Trophoblast cell (in vitro differentiated cells and primary cell): ENCODE measurements around the gene MRPS21.

ENCODE experiments used
- DNase-seq, 2 donors: peaks; one replicate each; pipeline ENCODE4 v3.0.0-alpha.2; 2016
- H2AFZ ChIP-seq: 2 replicates; pipeline ENCODE4 v1.6.1; 2013; ENCODE audit warnings: low read length, moderate library complexity, mild to moderate bottlenecking; ENCODE audit not compliant: insufficient read depth, poor library complexity
- H2AK5ac ChIP-seq: 2 replicates; pipeline ENCODE4 v1.6.1; 2013; ENCODE audit warnings: mild to moderate bottlenecking, low read length
- H2BK120ac ChIP-seq: 2 replicates; pipeline ENCODE4 v1.6.1; 2013; ENCODE audit warnings: low read length, mild to moderate bottlenecking, moderate library complexity; ENCODE audit not compliant: insufficient read depth, poor library complexity
- H2BK12ac ChIP-seq: 2 replicates; pipeline ENCODE4 v1.6.1; 2013; ENCODE audit warnings: mild to moderate bottlenecking, low read length, moderate library complexity
- H2BK5ac ChIP-seq: 2 replicates; pipeline ENCODE4 v1.6.1; 2013; ENCODE audit warnings: low read length, low read depth, moderate library complexity, mild to moderate bottlenecking; ENCODE audit not compliant: poor library complexity
- H3K14ac ChIP-seq: 2 replicates; pipeline ENCODE4 v1.6.1; 2013; ENCODE audit warnings: mild to moderate bottlenecking, low read length
- H3K18ac ChIP-seq: 2 replicates; pipeline ENCODE4 v1.6.1; 2013; ENCODE audit warnings: mild to moderate bottlenecking, low read length
- H3K23ac ChIP-seq: 2 replicates; pipeline ENCODE4 v1.6.1; 2013; ENCODE audit warnings: low read length
- H3K27ac ChIP-seq: 2 replicates; pipeline ENCODE4 v1.5.1; 2013; ENCODE audit warnings: low read depth, mild to moderate bottlenecking, inconsistent platforms, low read length, moderate library complexity
- H3K27me3 ChIP-seq: 2 replicates; pipeline ENCODE4 v1.6.1; 2013; ENCODE audit warnings: inconsistent platforms, mild to moderate bottlenecking, low read length, moderate library complexity; ENCODE audit not compliant: insufficient read depth
- H3K36me3 ChIP-seq, 2 experiments: 1 replicate in 1 of 2; 2 replicates in 1 of 2; pipeline ENCODE4 v1.6.1; 2013; ENCODE audit warnings: low read length in 2 of 2, mild to moderate bottlenecking in 2 of 2, moderate library complexity in 1 of 2; ENCODE audit not compliant: insufficient read depth in 2 of 2, control insufficient read depth in 1 of 2
- H3K4ac ChIP-seq: 2 replicates; pipeline ENCODE4 v1.6.1; 2013; ENCODE audit warnings: low read depth, mild to moderate bottlenecking, low read length, moderate library complexity
- H3K4me1 ChIP-seq, 2 experiments: 1 replicate in 1 of 2; 2 replicates in 1 of 2; pipeline ENCODE4 v1.6.1; 2013; ENCODE audit warnings: low read length in 2 of 2, mild to moderate bottlenecking in 2 of 2, moderate library complexity in 1 of 2; ENCODE audit not compliant: insufficient read depth in 2 of 2, control insufficient read depth in 1 of 2
- H3K4me2 ChIP-seq: 2 replicates; pipeline ENCODE4 v1.6.1; 2013; ENCODE audit warnings: inconsistent platforms, mild to moderate bottlenecking, low read length, moderate library complexity
- H3K4me3 ChIP-seq: 2 replicates; pipeline ENCODE4 v1.5.1; 2013; ENCODE audit warnings: mild to moderate bottlenecking, low read depth, low read length, inconsistent platforms
- H3K79me1 ChIP-seq: one replicate; pipeline ENCODE4 v1.6.1; 2013; ENCODE audit warnings: low read length
- H3K79me2 ChIP-seq: 2 replicates; pipeline ENCODE4 v1.6.1; 2013; ENCODE audit warnings: low read length, mild to moderate bottlenecking; ENCODE audit not compliant: control insufficient read depth, insufficient read depth, poor library complexity
- H3K9ac ChIP-seq: 2 replicates; pipeline ENCODE4 v1.6.1; 2013; ENCODE audit warnings: mild to moderate bottlenecking, low read length
- H3K9me3 ChIP-seq: 2 replicates; pipeline ENCODE4 v1.6.1; 2013; ENCODE audit warnings: low read depth, mild to moderate bottlenecking, control low read depth, inconsistent platforms, low read length; ENCODE audit not compliant: insufficient read depth
- H4K12ac ChIP-seq: 2 replicates; pipeline ENCODE4 v1.6.1; 2013; ENCODE audit warnings: low read depth, mild to moderate bottlenecking, low read length, moderate library complexity
- H4K8ac ChIP-seq: 2 replicates; pipeline ENCODE4 v1.6.1; 2013; ENCODE audit warnings: low read depth, mild to moderate bottlenecking, low read length, moderate library complexity
- H4K91ac ChIP-seq: one replicate; pipeline ENCODE4 v1.6.1; 2013; ENCODE audit warnings: low read depth, mild to moderate bottlenecking, low read length, moderate library complexity
- whole genome bisulfite sequencing: extraction: QIAGEN DNeasy Blood & Tissue Kit; methylation state at CpG from one replicate; pipeline ENCODE4 v1.1.7; 2013; ENCODE audit warnings: missing lambda C conversion rate; ENCODE audit not compliant: insufficient read length, insufficient coverage; ENCODE audit errors: extremely low coverage; 5-methylcytosine and 5-hydroxymethylcytosine counted together

The MRPS21 gene

DNA sequence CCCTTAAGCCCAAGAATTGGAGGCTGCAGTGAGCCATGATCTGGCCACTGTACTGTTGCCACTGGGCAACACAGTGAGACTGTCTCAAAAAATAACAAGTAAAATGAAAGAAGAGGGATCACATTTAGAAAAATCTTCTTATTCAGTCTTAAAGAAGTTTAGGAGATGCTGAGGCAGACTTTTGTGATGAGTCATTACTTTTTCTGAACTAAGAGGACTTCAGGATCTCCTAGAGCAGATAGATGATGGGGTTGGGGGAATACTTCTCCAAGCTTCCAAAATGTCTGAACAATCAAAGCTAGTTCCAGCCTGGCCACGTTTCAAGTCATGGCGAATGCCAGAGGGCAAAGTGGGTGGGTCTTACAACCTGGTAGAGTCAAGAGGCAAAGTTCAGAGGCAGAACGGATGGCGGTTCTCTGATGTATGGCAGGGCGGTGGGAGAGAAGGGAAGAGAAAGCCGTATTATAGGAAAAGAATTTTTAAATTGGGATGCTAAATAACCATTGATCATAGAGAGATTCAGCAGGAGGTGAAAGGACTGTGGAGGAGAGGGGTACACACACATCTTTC, 13.4 kb upstream of the MRPS21 start:
- no peak overlapping the region for H3K9ac ChIP-seq
- H4K12ac ChIP-seq: no peak overlapping the region
- no peak overlapping the region for H3K18ac ChIP-seq
- DNase-seq: no peak
- peaks cover 11% of the 10 kb centered on the region for H3K9me3 ChIP-seq
- H4K91ac ChIP-seq: no peak overlapping the region
- H3K4me2 ChIP-seq: no peak overlapping the region
- no peak overlapping the region for H4K8ac ChIP-seq
- H3K79me1 ChIP-seq: no peaks in the 10 kb centered on the region
- H3K23ac ChIP-seq: no peak overlapping the region
- no peak overlapping the region for H2BK12ac ChIP-seq
- no CpG with 5 or more reads among the region's 6 CpGs for WGBS
- H2BK120ac ChIP-seq: no peak overlapping the region
- peaks cover 7 to 16% of the 10 kb centered on the region in 2 experiments for H3K4me1 ChIP-seq
- no peaks in the 10 kb centered on the region for H3K36me3 ChIP-seq
- no peak overlapping the region for H3K27ac ChIP-seq
- no peak overlapping the region for H3K4ac ChIP-seq
- no peak overlapping the region for H2AFZ ChIP-seq
- H3K79me2 ChIP-seq: no peaks in the 10 kb centered on the region
- no peak overlapping the region for H3K14ac ChIP-seq
- H2AK5ac ChIP-seq: no peak overlapping the region
- no peak overlapping the region for H3K4me3 ChIP-seq
- peaks cover 17% of the 10 kb centered on the region for H3K27me3 ChIP-seq
- no peak overlapping the region for H2BK5ac ChIP-seq

DNA sequence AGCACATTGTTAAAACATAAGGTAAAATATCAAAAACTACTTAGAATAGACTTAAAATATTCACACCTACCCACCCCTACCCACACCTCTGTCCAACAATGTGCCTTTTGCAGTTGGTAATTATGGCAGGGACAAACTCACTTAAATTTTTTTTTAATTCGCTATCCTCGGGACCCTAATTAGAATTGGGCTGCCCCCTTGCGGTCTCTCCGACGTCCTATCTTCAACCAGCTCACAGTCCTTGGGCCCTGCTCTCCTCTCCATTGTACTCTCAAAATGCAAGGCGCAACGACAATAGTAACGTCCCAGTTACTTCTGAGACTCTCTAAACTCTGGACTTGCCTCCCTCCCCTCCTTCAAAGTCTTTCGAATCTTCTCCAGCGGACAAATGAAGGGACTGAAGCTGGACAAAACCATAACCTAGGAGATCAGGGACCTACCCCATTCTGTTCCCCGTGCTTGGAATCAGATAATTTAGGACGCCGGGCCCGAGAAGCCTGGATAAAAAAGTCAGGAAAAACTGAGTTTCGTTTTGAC, 12.4 kb upstream of the MRPS21 start:
- no peaks in the 10 kb centered on the region for H3K79me1 ChIP-seq
- H2BK120ac ChIP-seq: no peak overlapping the region
- no peaks in the 10 kb centered on the region for H3K79me2 ChIP-seq
- no peak overlapping the region for H4K91ac ChIP-seq
- H2AK5ac ChIP-seq: no peak overlapping the region
- no peak overlapping the region for H4K12ac ChIP-seq
- H2BK12ac ChIP-seq: peak overlapping the region; percentile 24
- H3K9ac ChIP-seq: no peak overlapping the region
- peak overlapping the region; percentile 55 for H4K8ac ChIP-seq
- H2BK5ac ChIP-seq: no peak overlapping the region
- H3K4me3 ChIP-seq: no peak overlapping the region
- H3K4ac ChIP-seq: no peak overlapping the region
- no peak overlapping the region for H3K23ac ChIP-seq
- peak overlapping the region; percentile 19 for H2AFZ ChIP-seq
- no peak overlapping the region for H3K27ac ChIP-seq
- no peaks in the 10 kb centered on the region for H3K36me3 ChIP-seq
- peaks cover 17% of the 10 kb centered on the region for H3K27me3 ChIP-seq
- peaks cover 11% of the 10 kb centered on the region for H3K9me3 ChIP-seq
- no peak overlapping the region for H3K14ac ChIP-seq
- peak; percentile 21 to 49 for DNase-seq
- no peak overlapping the region for H3K18ac ChIP-seq
- peak overlapping the region; percentile 54 for H3K4me2 ChIP-seq
- H3K4me1 ChIP-seq: peaks cover 7 to 16% of the 10 kb centered on the region in 2 experiments
- WGBS: no CpG with 5 or more reads among the region's 15 CpGs

DNA sequence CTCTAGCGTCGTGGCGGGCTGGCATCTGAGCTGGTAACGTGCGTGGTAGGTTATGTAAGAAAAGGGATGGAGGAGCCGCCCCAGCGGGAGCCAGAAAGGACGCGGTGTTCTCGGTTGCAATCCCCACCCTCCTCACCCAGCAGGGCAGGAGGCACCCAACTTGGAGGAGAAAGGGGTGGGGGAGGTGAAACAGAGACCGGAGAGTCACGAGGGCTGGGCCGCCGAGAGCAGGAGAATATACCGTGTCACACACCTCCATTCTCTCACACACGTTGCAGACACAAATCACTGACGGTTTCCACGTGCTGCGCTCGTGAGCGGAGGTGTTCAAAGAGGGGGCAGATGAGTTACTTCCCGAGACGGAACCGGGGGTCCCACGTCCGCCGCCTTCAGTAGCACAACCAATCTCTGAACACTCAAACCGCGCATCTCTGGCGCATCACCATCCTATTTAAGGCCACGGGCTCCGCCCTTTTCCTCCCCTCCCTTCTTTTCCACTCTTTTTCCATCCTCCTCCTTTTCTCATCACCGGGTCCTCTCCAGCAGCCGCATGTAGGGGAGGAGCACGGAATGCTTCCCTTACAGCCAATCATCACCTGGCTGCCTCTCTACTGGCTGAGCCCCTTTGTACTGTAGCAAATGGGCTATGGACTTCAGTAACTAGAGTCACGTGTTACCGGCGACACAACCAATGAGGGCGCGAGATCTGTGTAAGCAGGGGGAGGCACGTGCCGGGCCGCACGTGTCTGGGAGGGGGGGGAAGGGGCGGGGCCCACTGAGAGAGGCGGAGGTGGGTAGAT, 11.7 kb upstream of the MRPS21 start, which contains the start of gene CIART:
Gene CIART, plus strand, starts transcription at position 797 of the 800 bp plus-strand sequence. CDS start 714 bp downstream, outside the sequence.
- H3K79me2 ChIP-seq: no peaks in the 10 kb centered on the region
- peaks cover 11% of the 10 kb centered on the region for H3K9me3 ChIP-seq
- H2BK12ac ChIP-seq: peak within 1 kb of the TSS; percentile 24
- H3K4me3 ChIP-seq: peak within 1 kb of the TSS; percentile 31
- no peak within 1 kb of the TSS for H3K4ac ChIP-seq
- H2AFZ ChIP-seq: peak within 1 kb of the TSS; percentile 43
- peak in 1 of 2 donors; percentile 23 for DNase-seq
- H3K9ac ChIP-seq: no peak within 1 kb of the TSS
- peak within 1 kb of the TSS; percentile 2 for H3K18ac ChIP-seq
- no peak within 1 kb of the TSS for H3K14ac ChIP-seq
- H4K91ac ChIP-seq: no peak within 1 kb of the TSS
- H3K23ac ChIP-seq: no peak within 1 kb of the TSS
- H3K4me1 ChIP-seq: peaks cover 7 to 16% of the 10 kb centered on the region in 2 experiments
- H3K36me3 ChIP-seq: no peaks in the 10 kb centered on the region
- no peak within 1 kb of the TSS for H3K27ac ChIP-seq
- peaks cover 17% of the 10 kb centered on the region for H3K27me3 ChIP-seq
- no CpG with 5 or more reads among the region's 46 CpGs for WGBS
- H2BK120ac ChIP-seq: no peak within 1 kb of the TSS
- no peak within 1 kb of the TSS for H2BK5ac ChIP-seq
- no peak within 1 kb of the TSS for H4K12ac ChIP-seq
- H3K79me1 ChIP-seq: no peaks in the 10 kb centered on the region
- H4K8ac ChIP-seq: peak within 1 kb of the TSS; percentile 55
- peak within 1 kb of the TSS; percentile 54 for H3K4me2 ChIP-seq
- H2AK5ac ChIP-seq: no peak within 1 kb of the TSS

DNA sequence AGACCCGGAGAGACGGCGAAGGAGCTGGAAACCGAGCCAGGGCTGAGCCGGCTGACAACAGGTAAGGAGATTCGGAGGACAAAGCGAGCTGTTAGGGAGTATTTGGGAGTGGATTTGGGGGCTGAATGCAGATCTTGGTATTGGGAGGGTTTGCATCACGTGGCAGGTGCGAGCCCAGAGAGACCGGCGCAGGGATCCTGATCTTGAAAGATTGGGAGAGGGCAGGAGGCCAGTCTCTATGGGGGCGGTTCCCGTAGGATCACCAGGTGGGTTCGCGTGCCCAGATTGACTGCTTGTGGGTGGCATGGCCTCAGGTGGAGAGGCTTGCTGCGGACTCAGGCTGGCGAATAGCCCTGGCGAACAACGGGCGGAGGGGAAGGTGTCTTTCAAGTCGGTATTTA, 11.1 kb upstream of the MRPS21 start:
- H3K18ac ChIP-seq: no peak overlapping the region
- no peaks in the 10 kb centered on the region for H3K79me1 ChIP-seq
- peak overlapping the region; percentile 54 for H3K4me2 ChIP-seq
- H3K79me2 ChIP-seq: no peaks in the 10 kb centered on the region
- H3K27ac ChIP-seq: no peak overlapping the region
- H3K9ac ChIP-seq: no peak overlapping the region
- no peak overlapping the region for H3K23ac ChIP-seq
- H2AK5ac ChIP-seq: no peak overlapping the region
- H2AFZ ChIP-seq: peak overlapping the region; percentile 43
- peaks cover 17% of the 10 kb centered on the region for H3K27me3 ChIP-seq
- WGBS: no CpG with 5 or more reads among the region's 21 CpGs
- H3K4ac ChIP-seq: no peak overlapping the region
- H4K91ac ChIP-seq: no peak overlapping the region
- no peak overlapping the region for H2BK12ac ChIP-seq
- DNase-seq: no peak
- H3K4me1 ChIP-seq: peaks cover 7 to 16% of the 10 kb centered on the region in 2 experiments
- H3K14ac ChIP-seq: no peak overlapping the region
- H4K8ac ChIP-seq: no peak overlapping the region
- H4K12ac ChIP-seq: no peak overlapping the region
- no peak overlapping the region for H2BK120ac ChIP-seq
- H3K36me3 ChIP-seq: no peaks in the 10 kb centered on the region
- H3K4me3 ChIP-seq: peak overlapping the region; percentile 31
- H3K9me3 ChIP-seq: peaks cover 11% of the 10 kb centered on the region
- H2BK5ac ChIP-seq: no peak overlapping the region
